HepG2 (cell line): Measurements from ENCODE around the gene CHMP6. TPM values are rescaled to one million over a fixed set of nuclear protein-coding genes. Genes with fewer than 3 reads are reported as not detected.
A peak's percentile ranks its signal among the peaks of the same experiment; 100 is the strongest.

Experiments used
- SAP130 ChIP-seq: IDR thresholded peaks from 2 replicates; pipeline ENCODE4 v1.6.1; 2016; ENCODE audit warnings: low read depth
- ZBTB4 ChIP-seq: sonication (generic); formaldehyde crosslinking; IDR thresholded peaks from 2 replicates; pipeline ENCODE4 v1.4.0; 2020; ENCODE audit warnings: missing genetic modification reagents, mild to moderate bottlenecking, borderline replicate concordance
- ZBTB40 ChIP-seq, 2 experiments: fragments of 450-650 bp in 1 of 2; sonication (generic) in 1 of 2; formaldehyde crosslinking in 1 of 2; IDR thresholded peaks; 2 replicates each; pipeline versions ENCODE4 v1.6.1 to v1.8.0; 2016 to 2022; ENCODE audit warnings: antibody characterized with exemption in 1 of 2, mild to moderate bottlenecking in 1 of 2, missing genetic modification reagents in 1 of 2
- ZNF609 ChIP-seq: sonication (generic); formaldehyde crosslinking; IDR thresholded peaks from 2 replicates; pipeline ENCODE4 v1.4.0; 2020; ENCODE audit warnings: mild to moderate bottlenecking, missing genetic modification reagents, borderline replicate concordance
- ZNF784 ChIP-seq: sonication (generic); formaldehyde crosslinking; IDR thresholded peaks from 2 replicates; pipeline ENCODE4 v1.5.1; 2020; ENCODE audit warnings: missing genetic modification reagents, mild to moderate bottlenecking, borderline replicate concordance
- polyA plus RNA-seq, 8 experiments: library from polyadenylated mRNA; depleted of rRNA in 3 of 8; stranded (reverse) in 7 of 8; unstranded in 1 of 8; fragments of >200 nt; fragmentation: Illumina TruSeq in 4 of 8; extraction: Trizol in 4 of 8; gene quantifications; 2 replicates each; pipeline versions ENCODE4 v1.2.1 to v1.2.3, GENCODE V29; 2011 to 2016; ENCODE audit warnings: low read depth in 4 of 8, missing spikeins in 1 of 8, mixed read lengths in 1 of 8; ENCODE audit not compliant: insufficient read depth in 1 of 8
- total RNA-seq, 5 experiments: library from RNA; depleted of rRNA; stranded (reverse); fragments of >200 nt; fragmentation: Illumina TruSeq; extraction: Trizol; gene quantifications; 2 replicates each; pipeline ENCODE4 v1.2.3, GENCODE V29; 2016; ENCODE audit warnings: low read depth in 1 of 5

CHMP6 gene
- total and polyA plus RNA-seq, 2 of the 13 experiments (the other 11 are each of a cell fraction or from before 2014, with no cell fraction given): 11.1 to 24.2 TPM

GRCh38 chr17:81000631-81001357, 9.2 kb downstream of the CHMP6 start (continued):
- no peak for TF ChIP-seq ZNF609 (CRISPR knock-in tag)
- no peak for TF ChIP-seq ZBTB4 (CRISPR knock-in tag)
- TF ChIP-seq ZNF784: peak; percentile 29; the same call in 1 of the 2 replicates
- no peak for TF ChIP-seq SAP130 (CRISPR knock-in tag)
- TF ChIP-seq ZBTB40 (IDR thresholded peaks at IDR 0.05): no peak
- no peak for TF ChIP-seq ZBTB40 (CRISPR knock-in tag; IDR thresholded peaks at IDR 0.05)
